CD4-positive, alpha-beta T cell treated with Interleukin-15 for 4 hours (primary cell): Measurements from ENCODE around the gene NCAPH2.

Experiments
- DNase-seq: peaks from one replicate; pipeline ENCODE4 v3.0.0-alpha.2; 2020; ENCODE audit warnings: low spot score

Gene NCAPH2

DNA sequence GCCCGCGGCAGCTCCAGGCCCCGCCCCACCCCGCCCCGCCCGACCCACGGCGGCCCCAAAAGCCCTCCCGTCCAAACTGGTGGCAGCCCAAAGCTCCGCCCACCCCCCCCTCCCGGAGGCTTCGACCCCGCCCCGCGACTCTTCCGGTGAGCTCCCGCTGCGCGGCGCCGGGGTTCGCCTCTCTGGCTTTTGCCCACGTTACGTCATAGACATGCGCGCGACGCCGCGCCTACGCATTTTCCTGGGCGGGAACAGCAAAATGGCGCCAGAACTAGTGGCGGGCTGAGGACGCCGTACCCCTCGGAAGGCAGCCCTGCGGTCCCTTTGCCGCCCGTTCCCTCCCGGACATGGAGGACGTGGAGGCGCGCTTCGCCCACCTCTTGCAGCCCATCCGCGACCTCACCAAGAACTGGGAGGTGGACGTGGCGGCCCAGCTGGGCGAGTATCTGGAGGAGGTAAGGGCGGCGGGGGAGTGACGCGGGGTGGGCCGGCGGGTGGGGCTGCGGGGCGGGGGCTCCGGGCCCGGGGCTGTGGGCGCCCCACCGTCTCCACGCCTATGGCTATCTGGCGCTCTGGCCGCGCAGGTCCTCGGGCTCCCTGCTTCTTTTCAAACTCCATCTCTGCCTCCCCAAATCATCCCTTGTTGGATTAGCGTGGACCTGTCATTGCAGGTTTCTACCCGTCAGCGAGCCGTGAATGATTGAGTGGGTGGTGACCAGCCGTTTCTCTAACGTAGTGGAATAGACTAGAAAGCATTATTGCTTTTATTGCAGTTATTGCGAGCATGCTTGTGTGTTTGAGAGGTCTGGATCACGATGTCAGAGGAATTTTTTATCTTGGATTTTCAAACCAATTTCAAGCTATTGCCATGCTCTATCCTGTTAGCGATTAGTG lies at the start of gene NCAPH2:
Gene NCAPH2 (plus strand): TSS at position 234 of the 894 bp plus-strand sequence. CDS start 114 bp downstream, at position 348.
- DNase-seq = peak; percentile 97

DNA sequence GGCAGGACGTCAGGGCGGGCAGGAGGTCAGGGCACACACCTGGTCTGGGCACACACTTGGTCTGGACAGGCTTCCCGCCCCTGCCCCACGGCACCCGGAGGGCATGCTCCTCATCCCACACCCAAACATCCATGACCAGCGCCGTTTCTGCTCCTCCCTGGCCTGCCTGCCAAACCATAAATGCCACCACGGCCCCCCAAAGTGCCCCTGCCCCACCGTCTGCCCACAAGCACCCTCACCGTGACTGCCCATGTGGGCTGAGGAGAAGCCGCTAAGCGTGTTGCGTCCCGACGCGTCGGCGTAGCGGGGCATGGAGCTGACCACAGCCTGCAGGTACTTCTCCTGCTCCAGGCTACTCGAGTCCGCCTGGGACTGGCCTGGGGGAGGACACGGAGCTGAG lies 49.0 kb upstream of the NCAPH2 start:
- no peak for DNase-seq

DNA sequence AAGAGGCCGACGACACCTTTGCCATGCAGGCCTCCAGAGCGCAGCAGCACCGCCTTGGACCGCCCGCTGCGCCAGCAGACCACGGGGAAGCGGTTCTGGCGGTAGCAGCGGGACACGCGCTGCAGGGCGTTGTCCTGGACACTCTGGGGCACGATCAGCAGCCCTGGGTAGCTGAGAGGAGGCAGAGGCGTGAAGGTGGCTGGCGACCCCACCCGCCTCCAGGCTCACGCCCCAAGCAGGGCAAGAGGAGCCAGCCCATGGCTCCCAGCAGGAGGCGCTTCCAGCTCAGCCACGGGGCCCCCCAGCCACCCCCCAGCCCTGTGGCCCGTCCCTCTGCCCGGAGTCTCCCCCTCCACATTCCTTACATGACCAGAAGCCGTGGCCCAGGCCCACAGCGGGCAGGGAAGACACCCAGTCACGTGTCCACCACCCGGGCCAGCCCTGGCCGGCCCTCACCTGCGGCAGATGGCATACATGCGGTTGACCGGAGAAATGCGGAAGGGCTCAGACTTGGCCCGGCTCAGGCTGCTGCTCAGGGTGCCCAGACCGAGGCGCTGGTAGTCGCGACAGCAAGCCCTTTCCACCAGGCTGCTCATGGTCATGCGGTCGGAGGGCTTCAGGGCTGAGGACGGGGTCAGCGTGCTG lies 48.4 kb upstream of the NCAPH2 start:
- no peak for DNase-seq

DNA sequence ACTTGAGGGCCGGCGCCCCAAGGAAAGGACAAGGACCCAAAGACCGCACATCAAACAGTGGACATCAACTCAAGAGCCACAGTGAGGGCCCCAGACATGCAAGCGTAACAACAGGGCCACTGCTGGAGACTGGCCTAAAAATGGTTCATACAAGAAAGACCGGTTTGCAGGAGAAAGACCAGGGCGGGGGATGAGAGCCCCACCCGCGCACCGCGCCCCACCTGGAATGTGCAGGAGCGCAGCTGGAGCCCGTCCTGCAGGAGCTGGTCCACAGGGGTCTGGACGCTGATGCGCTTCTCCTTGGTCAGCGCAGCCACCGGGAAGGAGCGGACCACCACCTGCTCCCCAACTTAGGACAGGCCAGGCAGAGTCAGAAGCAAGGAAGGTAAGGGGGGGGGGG lies 47.1 kb upstream of the NCAPH2 start:
- no peak for DNase-seq

DNA sequence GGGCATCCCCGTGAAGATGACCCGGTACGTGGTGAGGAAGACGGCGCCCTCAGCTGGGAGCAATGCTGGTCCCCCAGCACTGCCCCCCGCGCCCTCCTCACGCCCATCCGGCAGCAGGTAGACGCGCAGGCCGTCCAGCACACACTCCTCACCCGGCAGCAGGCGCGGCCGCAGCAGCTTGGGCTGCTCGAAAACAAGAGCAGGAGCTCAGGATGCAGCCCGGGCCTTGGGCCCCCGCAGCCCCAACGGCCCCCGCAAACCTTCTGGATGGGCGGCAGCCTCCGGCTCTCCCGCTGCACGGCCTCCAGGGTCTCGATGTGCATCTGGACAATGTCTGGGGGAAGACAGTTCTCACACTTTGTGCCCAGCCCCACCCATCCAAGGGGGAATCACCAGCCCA lies 46.5 kb upstream of the NCAPH2 start:
- no peak for DNase-seq

DNA sequence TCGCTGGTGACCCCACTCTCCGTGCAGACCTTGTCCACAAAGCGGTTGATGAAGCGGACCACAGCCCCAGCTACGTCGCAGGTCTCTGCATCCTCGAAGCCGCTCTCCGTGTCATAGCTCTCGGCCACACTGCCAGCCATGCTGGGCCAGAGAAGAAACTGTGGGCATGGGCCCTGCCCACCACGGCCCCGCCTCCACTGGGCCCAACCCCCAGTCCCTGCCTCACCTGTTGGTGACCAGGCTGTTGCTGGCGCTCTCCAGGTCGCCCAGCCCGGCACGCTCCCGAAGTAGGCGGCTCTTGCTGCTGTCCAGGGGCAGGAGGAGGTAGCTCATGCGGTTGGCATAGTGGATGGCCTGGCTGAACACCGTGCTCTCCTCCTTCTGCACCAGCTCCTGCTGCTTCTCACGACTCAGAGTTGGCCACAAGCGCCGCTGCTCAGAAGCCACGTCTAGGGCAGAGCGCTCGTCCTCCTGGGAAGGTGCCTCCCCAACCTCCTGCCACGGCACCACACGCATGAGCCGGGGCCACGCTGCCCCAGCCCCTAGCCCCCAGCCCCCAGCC lies 46.0 kb upstream of the NCAPH2 start:
- no peak for DNase-seq

DNA sequence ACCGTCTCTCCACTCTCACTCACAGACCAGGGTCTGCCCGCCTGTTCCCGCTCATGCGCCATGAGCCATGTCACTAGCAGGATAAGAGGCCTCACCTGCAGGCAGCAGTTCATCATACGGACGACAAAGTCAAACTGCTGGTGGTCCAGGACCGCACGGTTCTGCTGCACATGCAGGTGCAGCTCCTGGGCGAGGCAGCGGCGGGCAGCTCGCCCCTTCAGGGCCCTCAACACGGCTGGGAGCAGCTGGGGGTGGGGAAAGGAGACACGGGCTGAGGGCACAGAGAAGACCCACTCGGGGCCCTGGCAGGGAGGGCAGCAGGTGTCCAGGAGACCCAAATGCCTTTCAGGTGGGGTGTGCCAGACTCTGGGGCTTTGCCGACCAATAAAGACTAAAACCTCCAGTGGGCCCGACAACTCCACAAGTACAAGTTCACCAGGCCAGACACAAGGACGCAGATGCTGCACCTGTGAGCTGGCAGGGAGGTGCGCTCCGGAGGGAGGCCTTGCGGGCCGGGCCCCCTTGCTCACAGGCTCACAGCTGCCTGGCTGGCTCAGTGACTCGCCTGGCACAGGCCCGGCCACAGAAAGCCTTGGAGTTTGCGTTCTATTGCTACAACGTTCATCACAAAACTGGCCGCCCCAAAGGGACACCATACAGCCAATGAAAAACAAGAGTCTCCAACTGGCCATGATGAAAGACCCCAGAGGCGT lies 44.7 kb upstream of the NCAPH2 start:
- no peak for DNase-seq

DNA sequence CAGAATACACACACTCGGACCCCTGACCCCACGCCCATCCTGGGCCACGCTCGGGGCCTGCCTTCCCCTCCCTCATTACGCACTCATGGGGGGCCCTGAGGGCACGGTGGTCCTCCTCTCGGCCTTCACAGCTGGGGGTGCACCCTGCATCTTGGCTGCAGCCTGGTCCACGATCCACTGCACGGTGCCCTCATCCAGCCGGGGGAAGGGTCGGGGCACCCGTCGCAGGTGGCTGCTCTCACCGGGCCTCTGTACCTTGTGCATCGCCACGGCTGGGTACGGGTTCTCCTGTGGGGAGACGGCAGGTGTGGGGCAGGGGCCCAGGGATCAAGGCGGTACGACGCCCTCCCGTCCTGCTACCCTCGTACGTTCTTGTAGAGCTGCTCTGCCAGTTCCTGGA lies 43.6 kb upstream of the NCAPH2 start:
- no peak for DNase-seq

DNA sequence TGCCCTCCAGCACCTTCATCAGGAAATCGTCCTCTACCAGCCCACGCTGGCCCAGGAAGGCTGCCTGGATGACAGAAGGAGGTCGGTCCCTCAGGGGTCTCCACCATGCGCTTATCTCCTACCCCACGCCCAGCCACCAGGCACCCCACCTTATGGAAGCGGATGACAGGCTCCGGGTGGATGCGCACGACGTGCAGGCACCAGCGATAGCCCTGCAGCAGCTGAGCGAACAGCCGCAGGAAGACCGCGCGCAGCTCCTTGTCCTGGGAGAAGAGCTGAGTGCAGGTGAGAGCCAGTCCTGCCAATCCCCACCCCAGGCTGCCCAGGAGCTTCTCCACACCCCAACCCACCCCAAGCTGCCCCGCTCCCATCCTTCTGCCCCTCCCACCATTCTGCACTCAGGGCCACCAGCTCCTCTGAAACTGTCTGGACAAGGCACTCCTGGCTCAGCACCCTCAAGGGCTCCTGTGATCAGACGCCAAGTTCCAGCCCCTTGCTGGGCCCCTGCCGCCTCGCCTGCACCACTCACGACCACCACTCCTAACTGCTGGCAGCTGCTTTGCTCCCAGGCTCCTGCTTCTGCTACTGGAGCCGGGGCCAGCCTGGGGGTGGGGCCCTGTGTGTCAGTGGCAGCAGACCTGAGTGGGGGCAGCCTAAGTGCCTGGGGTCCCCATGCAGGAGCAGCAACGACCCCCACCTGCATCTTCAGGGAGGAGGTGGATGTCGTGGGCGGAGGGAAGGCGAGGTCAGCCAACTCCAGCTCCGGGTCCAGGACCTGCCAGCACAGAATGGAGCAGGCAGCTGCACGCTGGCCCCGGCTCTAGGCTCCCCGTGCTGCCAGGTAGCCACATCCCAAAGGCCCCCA lies 42.7 kb upstream of the NCAPH2 start:
- DNase-seq = no peak

DNA sequence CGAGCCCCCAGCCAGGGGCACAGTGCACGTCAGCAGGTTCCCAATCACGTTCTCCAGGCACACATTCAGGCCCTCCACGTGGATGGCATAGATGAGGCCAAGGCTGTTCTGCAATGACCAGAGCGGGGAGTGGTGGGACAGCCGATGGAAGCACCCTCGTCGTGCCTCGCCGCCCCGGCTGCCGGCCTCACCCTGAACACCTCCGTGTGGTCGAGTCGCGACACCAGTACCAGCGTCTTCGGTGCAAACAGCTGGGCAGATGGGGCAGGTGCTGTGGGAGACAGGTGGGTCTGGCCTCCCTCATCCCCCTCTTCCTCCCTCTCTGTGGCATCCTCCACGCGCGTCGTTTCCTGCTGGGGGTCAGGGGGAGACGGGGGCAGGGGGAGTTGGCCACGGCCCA lies 40.7 kb upstream of the NCAPH2 start:
- no peak for DNase-seq

DNA sequence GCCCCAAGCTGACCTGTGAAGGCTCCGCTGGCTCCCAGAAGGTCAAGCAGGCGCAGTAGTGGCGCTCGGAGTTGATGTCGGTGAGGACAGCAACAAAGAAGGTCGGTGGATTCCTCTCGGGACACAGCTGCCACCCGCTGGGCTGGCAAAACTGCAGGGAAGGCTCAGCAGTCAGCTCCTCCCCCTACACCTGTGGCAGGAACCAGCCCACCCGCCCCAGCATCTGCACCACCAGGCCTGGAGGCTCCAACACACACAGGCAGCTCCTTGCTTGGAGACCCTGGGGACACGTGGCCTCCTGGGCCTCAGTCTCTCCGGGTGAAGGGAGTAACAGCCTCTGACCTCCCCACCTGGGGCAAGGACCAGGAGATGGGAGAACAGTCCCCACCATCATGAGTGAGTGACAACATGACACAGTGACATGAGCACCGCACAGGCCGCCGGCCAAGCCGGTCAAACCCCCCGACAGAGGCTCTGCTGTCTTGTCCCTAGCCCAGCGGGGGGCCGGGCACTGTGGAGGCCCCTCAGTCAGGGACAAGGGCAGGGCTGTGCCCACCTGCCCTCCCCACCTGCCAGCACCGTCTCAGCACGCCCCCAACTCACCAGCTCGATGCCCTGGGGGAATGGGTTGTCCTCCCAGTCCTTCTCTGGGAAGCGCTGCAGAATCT lies 40.1 kb upstream of the NCAPH2 start:
- no peak for DNase-seq

DNA sequence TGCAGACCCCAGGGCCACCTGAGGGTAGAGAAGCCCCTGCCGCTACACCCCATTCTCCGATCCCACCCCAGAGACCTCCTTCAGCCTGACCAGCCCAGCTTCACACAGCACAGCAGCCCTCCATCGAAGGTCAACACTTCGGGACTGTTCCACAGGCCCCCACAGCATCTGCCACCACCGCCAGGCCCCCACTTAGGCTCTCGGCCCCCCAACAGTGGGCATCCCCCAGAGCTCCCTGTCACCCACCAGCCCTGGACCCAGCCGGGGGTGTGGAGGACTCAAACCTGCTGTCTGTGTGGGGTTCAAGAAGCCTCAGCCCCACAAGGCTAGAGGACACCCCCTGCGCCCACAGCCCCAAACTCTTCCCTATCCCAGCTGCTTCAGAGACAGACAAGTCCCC lies 39.4 kb upstream of the NCAPH2 start:
- DNase-seq = no peak

DNA sequence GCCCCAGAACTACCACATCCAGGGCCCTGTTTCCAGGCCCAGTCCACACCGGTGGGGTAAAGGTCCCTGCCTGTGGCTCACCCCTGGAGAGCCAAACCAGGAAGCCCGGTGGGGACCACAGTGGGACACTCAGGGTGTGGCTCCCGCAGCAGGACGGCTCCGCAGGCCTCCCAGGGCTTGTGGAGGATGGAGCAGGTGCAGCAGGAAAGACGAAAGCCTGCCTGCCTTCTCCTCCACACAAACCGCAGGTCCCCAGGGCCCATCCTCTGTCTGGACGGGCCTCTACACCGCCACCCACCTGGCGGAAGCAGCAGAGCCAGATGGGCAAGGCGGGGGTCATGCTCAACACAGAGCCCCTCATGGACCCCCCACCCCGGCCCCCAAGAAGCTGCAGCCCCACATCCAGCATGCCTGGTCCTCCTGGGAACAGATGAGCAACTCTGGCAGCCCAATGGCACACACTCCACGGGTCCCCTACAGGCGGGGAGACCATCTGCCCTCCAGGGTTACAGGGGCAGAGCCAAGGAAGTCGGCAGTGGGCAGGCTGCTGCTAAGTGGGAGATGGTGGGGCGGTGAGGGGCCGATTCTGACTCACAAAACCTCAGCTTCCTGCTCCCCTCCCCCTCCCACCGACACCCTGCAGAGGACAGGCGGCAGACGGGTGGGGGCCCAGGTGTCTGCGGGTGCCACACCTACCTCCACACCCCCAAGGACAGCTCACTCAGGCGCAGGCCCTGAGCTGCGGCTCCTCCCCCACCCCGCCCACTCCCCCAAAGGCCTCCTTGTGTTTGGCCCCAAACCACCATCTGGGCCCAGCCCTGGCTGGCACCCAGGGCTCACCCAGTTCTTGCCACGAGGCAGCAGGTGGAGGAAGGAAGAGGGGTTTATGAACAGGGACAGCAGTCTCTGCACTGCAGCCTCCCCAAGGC lies 38.4 kb upstream of the NCAPH2 start:
- DNase-seq = peak; percentile 99

DNA sequence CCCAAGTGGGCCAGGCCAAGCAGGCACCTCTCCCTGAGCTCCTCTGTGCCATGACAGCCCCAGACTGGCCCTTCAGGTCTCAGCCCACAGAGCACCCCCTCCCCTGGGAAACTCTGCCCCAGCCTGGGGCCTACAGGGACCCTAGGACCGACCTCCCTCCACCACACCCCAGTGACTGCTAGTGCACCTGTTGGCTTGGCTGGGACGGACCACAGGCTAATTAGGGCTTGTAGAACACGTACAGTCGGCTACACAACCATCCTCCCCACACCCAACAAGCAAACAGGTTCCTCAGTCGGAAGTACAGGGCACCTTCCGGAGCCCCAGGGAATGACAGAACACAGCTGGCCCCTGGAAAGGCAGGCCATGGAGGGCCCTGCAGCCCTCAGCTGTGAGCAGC lies 37.5 kb upstream of the NCAPH2 start:
- DNase-seq = no peak

DNA sequence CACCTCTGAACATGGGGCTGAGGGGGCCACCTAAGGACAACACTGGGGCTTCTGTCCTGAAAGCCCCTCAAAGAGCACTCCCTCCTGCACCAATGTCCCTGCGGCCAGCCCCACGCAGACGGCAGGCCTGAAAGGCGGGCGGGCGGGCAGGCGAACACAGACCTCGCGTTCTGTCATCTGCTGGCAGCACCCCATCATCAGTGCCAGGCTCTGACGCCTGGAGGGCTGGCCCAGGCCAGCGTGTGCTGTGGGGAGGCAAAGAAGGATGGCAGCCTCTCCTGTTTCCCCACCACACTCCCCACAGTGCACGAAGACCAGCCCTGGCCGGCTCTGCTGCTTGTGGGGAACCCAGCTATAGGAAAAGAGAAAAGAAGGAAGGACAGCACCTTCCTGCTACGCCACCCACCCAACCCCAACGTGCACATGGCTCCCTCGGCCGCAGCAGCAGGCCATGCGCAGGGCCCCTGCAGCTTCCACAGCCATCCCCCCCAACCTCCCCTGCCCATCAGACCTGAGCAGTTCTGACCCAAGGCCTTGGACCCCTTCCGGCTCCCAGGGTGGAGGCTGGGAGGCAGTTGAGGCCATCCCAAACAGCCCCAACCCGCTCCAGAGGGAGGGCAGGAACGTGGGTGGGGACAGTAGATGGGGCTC lies 36.7 kb upstream of the NCAPH2 start:
- no peak for DNase-seq

DNA sequence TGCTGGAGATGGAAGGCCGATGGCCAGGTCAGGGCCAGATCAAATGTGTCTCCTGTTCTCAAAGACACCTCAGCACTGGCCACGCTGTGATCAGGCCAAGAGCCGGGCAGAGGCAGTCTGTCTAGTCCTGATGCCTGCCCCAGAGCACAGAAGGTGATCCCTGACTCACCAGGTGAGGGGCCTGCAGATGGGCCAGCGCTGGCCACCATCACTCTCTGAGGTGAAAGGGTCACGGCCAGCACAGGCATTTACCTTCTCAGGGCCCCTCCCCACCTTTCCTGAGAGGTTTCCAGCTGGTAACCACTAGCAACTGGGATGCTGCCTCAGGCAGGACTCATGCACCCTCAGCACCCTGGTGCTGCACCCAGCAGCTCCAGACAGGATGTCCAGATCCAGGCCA lies 36.1 kb upstream of the NCAPH2 start:
- DNase-seq = no peak

DNA sequence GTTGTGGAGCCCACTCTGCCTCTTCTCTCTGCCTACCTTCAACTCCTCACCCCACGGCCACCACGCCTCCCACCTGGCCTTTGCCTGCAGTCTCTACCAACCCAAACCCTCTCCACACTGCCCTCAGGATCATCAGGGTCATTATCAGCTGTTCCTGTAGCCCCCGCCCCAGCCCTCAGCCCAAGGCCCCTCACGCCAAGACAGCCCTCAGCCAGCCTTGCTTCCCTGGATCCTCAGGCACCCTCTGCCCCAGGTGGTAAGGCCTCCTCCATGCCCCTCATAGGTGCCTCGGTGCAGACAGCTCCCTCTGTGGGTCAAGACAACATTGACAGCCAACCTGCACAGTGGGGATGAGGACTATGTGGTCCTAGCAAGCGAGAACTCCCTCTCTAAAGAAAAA lies 34.9 kb upstream of the NCAPH2 start:
- peak; percentile 66 for DNase-seq

DNA sequence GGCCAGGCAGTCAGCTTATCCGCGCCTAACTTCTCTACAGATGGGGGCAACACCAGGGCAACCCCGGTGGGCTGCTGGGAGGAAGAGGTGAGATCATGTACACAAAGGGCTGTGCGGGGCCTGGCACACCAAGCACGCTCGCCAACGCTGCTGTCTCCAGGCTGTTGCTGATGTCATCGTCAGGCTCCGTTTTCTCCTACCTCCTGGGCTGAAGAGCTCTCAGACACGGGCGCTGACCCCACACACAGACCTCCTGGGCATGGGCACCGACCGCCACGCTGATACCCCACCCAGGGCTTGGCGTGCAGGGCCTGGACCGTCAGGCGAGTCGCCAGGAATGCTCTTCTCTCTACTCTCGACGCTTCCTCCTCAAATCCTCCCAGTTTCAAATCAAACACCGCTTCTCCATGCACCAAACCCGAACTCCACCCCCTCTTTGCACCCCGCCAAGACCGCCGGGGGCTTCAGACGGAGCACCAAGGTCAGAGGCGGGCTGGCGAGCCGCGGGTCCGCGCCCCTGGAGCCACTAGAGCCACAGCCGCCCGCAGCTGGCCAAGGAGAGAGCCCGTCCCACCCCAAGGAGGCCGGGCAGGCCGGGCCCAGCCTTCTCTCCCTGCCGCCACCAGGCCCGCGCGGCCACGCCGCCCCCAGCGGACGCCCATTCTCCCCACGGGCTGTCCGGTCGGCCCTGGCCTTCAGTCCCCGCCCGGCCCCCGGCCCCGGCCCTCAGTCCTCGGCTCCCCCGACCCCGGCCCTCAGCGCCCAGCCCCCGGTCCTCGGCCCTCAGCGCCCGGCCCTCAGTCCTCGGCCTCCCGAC lies 34.0 kb upstream of the NCAPH2 start:
- DNase-seq = peak; percentile 21
